Measurements from ENCODE around the gene COA1.

- TF ChIP-seq CTCF (IDR thresholded peaks at IDR 0.05) (no peak), POLR2A (IDR thresholded peaks at IDR 0.05) (no peak)
These were observed 36.5 kb downstream of the COA1 start for GRCh38 chr7:43692582-43693373.

Measured in lower leg skin (tissue), 3 donors.